HL-60 (cell line): Measurements from ENCODE around the gene BTBD17.

Source experiments
- GABPA ChIP-seq: IDR thresholded peaks from 2 replicates; pipeline ENCODE4 v1.6.1; 2012; ENCODE audit warnings: low read depth
- POLR2AphosphoS5 ChIP-seq: IDR thresholded peaks from 2 replicates; pipeline ENCODE4 v1.6.1; 2012; ENCODE audit warnings: low read depth
- SPI1 ChIP-seq: IDR thresholded peaks from 2 replicates; pipeline ENCODE4 v1.6.1; 2012; ENCODE audit warnings: low read depth, mild to moderate bottlenecking, borderline replicate concordance
- TF ChIP-seq, protein P1 (sequence below): IDR thresholded peaks from one replicate; pipeline ENCODE4 v1.5.1; 2011; ENCODE audit warnings: low read length, control low read depth, inconsistent platforms; ENCODE audit not compliant: insufficient read depth
- TF ChIP-seq, protein P2 (sequence below): IDR thresholded peaks from 2 replicates; pipeline ENCODE4 v1.6.1; 2012; ENCODE audit warnings: low read depth; ENCODE audit not compliant: insufficient replicate concordance

DNA sequence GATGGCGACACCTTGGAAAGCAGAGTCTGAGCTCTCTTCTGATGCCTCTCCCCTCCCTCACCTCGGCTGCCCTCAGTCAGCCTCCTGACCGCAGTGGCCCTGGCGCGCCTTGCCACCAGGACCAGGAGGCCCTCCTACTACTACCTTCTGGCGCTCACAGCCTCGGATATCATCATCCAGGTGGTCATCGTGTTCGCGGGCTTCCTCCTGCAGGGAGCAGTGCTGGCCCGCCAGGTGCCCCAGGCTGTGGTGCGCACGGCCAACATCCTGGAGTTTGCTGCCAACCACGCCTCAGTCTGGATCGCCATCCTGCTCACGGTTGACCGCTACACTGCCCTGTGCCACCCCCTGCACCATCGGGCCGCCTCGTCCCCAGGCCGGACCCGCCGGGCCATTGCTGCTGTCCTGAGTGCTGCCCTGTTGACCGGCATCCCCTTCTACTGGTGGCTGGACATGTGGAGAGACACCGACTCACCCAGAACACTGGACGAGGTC, 10.0 kb upstream of the BTBD17 start:
- TF ChIP-seq POLR2AphosphoS5 (no peak), SPI1 (no peak), GABPA (no peak)
- TF ChIP-seq, protein P1, sequence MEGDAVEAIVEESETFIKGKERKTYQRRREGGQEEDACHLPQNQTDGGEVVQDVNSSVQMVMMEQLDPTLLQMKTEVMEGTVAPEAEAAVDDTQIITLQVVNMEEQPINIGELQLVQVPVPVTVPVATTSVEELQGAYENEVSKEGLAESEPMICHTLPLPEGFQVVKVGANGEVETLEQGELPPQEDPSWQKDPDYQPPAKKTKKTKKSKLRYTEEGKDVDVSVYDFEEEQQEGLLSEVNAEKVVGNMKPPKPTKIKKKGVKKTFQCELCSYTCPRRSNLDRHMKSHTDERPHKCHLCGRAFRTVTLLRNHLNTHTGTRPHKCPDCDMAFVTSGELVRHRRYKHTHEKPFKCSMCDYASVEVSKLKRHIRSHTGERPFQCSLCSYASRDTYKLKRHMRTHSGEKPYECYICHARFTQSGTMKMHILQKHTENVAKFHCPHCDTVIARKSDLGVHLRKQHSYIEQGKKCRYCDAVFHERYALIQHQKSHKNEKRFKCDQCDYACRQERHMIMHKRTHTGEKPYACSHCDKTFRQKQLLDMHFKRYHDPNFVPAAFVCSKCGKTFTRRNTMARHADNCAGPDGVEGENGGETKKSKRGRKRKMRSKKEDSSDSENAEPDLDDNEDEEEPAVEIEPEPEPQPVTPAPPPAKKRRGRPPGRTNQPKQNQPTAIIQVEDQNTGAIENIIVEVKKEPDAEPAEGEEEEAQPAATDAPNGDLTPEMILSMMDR: no peak
- TF ChIP-seq, protein P2, sequence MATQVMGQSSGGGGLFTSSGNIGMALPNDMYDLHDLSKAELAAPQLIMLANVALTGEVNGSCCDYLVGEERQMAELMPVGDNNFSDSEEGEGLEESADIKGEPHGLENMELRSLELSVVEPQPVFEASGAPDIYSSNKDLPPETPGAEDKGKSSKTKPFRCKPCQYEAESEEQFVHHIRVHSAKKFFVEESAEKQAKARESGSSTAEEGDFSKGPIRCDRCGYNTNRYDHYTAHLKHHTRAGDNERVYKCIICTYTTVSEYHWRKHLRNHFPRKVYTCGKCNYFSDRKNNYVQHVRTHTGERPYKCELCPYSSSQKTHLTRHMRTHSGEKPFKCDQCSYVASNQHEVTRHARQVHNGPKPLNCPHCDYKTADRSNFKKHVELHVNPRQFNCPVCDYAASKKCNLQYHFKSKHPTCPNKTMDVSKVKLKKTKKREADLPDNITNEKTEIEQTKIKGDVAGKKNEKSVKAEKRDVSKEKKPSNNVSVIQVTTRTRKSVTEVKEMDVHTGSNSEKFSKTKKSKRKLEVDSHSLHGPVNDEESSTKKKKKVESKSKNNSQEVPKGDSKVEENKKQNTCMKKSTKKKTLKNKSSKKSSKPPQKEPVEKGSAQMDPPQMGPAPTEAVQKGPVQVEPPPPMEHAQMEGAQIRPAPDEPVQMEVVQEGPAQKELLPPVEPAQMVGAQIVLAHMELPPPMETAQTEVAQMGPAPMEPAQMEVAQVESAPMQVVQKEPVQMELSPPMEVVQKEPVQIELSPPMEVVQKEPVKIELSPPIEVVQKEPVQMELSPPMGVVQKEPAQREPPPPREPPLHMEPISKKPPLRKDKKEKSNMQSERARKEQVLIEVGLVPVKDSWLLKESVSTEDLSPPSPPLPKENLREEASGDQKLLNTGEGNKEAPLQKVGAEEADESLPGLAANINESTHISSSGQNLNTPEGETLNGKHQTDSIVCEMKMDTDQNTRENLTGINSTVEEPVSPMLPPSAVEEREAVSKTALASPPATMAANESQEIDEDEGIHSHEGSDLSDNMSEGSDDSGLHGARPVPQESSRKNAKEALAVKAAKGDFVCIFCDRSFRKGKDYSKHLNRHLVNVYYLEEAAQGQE: no peak
